Left renal cortex interstitium (tissue), 4 donors: ENCODE data around the gene PCSK1. TPM values are rescaled to one million over a fixed set of nuclear protein-coding genes. Genes with fewer than 3 reads are reported as not detected.
"Not testable (repeated sequence)": the region's sequence is repeated elsewhere in the genome, so short reads cannot be mapped to it uniquely, and the experiment has no call there.

Experiments
- DNase-seq, 4 donors: peaks; one replicate each; pipeline ENCODE4 v3.0.0-alpha.2; 2013; ENCODE audit warnings: low read depth in 4 of 4, low spot score in 2 of 4, missing footprints in 1 of 4
- polyA plus RNA-seq, 4 donors: library from polyadenylated mRNA; unstranded; fragments of 120-200 nt; gene quantifications; one replicate each; pipeline ENCODE4 v1.2.1, GENCODE V29; 2013; ENCODE audit not compliant: insufficient read length in 4 of 4

The PCSK1 gene
- polyA plus RNA-seq, 4 donors, result 0.16 to 0.22 (median 0.18) TPM

DNA sequence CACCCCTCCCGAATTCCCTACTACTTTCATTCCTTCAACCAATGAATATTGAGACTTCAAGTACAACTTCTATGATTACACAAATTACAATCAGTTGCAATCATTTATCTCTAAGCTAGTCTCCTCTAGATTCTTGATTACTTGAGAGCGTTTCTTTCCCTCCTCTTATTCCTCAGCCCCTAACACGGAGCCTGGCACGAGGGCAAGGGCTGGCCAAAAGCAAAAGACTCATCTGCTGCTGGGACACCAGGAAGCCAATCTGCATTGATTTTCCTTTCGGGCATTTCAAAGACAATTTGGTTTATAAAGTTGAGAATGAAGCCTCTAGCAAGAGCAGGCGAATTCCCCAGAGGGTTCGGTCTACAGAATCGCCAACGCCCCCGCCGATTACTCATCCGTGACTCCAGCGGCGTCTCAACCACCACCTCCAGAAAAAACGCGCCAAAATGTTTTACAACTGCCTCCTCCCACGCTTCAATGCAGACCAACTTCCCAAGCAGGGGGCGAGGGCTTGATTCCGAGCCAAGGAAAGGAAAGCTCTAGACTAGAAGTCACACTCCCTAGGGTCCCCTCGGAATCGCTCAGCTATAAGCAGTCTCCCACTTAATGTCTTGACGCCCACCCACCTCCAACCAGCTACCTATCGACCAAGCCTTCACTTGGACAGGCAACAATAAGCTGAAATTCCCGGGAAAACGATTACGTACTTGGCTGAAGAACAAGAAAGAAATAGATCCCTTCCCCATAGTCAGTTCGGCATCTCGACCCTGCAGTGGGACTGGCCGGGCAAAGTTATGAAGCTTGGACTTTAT, 1.5 kb downstream of the PCSK1 start:
- DNase-seq, result no peak

DNA sequence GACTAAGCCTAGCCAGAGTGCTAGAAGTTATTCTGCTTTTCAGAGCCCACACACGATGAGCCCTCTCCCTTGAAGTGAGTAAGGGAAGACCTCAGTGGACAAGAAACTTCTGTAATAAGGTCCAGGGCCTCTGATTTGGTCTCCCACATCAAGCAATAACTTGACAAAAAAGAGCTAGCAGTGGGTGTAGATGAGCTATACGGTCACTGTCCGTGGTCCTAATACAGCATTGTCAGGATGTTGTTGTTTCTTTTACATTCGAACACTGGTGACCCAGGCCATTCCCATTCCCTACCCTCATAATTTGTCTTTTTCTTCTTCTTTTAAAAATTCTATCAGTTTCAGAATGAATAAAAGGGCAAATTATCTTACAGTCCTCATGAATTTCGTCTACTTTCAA, 5.2 kb downstream of the PCSK1 start:
- peak in 1 of 4 donors; percentile 9 for DNase-seq

GRCh38 chr5:96426831-96427230, 6.2 kb downstream of the PCSK1 start:
- no peak for DNase-seq

- no peak for DNase-seq
These were observed 7.6 kb downstream of the PCSK1 start for GRCh38 chr5:96425443-96425842.

- DNase-seq, result no peak
These were observed 17.2 kb downstream of the PCSK1 start for GRCh38 chr5:96415897-96416296.

- no peak for DNase-seq
These were observed 20.1 kb downstream of the PCSK1 start for GRCh38 chr5:96412868-96413449.

GRCh38 chr5:96410013-96410412, 23.0 kb downstream of the PCSK1 start:
- DNase-seq, result no peak

- no peak for DNase-seq
These were observed 24.1 kb downstream of the PCSK1 start for GRCh38 chr5:96408841-96409538.

DNA sequence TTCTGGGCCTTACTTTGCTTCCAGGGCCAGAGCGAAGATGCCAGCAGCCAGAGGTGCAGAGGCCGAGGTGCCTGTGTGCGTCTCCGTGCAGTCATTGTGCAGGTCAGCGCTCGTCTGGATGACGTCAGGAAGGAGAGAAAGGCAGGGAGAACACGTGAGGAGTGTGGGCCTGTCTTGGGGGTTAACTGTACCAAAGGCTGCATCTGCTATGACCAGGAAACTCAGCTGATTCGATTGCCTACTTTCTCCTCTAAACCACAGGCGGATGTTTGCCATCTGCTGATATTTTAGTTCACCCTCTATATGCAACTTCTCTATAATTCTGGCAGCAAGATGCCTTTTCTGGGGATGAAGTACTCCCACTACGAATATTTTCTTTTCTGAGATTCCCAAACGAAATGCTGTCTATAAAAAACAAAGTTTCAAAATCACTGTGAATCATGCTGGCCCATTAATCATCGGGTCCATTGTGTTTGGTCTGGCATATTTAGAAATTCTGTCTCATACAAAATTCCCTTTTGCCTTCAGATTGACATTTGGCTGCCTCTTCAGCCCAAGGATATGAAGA, 24.8 kb downstream of the PCSK1 start:
- no peak for DNase-seq

- no peak for DNase-seq
These were observed 25.6 kb downstream of the PCSK1 start for GRCh38 chr5:96407436-96407835.

GRCh38 chr5:96404191-96404867, 28.7 kb downstream of the PCSK1 start:
- DNase-seq, result no peak

- DNase-seq, result no peak
These were observed 30.5 kb downstream of the PCSK1 start for GRCh38 chr5:96402500-96402899.

GRCh38 chr5:96396878-96397277, 36.2 kb downstream of the PCSK1 start:
- no peak for DNase-seq

DNA sequence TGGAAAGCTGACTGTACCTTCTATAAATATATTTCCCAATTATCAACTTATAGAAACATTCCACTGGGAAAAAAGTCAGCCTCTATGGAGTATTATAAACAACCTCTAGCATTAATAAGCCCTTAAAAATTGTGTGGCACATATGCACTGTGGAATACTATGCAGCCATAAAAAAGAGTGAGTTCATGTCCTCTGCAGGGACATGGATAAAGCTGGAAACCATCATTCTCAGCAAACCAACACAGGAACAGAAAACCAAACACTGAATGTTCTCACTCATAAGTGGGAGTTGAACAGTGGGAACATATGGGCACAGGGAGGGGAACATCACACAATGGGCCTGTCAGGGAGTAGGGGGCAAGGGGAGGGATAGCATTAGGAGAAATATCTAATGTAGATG, 37.8 kb downstream of the PCSK1 start:
- not testable (repeated sequence) for DNase-seq

DNA sequence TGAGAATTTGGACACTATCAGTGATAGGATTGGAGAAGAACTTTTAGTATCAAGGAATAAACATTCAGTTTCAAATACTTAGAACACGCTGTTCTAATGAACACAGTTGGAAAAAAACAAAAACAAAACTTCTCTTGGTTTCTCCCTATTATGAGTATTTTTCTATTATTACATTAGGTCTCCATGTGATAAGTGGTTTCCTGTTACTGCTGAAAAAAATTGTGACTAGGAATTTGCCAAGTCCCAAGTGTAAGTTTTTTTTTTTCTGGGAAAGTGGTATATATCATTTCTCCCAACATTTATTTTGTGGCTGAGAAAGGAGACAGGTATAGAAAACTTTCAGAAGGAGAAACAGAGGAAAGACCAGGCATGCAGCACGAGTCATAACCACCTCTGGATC, 41.1 kb downstream of the PCSK1 start:
- no peak for DNase-seq

DNA sequence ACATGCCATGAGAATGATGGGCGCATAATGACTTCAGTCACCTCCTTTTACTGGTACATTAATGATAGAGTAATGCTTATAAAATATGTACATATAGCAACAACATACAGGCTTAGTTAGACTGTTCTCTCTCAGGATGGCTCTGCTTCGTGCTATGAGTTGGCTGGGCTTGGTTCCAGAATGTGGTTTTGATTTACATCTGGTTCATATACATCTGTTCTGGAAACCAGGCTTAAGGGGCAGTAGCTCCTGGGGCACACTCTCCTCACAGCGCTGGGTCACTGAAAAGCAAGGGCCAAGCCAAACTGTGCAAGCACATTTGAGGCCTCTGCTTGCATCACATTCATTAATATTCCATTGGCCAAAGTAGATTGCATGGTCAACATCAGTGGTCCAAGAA, 44.9 kb downstream of the PCSK1 start:
- no peak for DNase-seq

GRCh38 chr5:96387616-96388015, 45.4 kb downstream of the PCSK1 start:
- DNase-seq, result no peak

DNA sequence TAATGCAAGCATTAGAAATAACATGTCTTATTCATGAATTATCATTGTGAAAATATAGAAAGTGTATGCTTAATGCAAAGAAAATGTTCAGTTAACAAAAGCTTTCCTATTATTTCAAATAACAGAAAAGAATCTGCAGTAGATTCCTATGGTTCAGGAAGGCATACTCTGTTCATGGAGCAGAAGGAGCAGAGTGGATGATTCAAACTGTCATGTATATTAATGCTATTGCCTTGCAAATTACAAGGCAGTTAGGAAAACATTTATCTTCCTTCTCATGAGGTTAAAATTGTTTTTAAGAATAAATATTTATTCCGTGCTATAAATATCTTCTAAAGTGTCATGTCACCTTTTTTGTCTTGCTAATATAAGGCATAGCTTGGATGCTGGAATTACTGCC, 47.5 kb downstream of the PCSK1 start:
- no peak for DNase-seq

- DNase-seq, result no peak
These were observed 48.7 kb downstream of the PCSK1 start for GRCh38 chr5:96384353-96384752.

GRCh38 chr5:96381526-96381925, 51.5 kb downstream of the PCSK1 start:
- DNase-seq, result no peak

DNA sequence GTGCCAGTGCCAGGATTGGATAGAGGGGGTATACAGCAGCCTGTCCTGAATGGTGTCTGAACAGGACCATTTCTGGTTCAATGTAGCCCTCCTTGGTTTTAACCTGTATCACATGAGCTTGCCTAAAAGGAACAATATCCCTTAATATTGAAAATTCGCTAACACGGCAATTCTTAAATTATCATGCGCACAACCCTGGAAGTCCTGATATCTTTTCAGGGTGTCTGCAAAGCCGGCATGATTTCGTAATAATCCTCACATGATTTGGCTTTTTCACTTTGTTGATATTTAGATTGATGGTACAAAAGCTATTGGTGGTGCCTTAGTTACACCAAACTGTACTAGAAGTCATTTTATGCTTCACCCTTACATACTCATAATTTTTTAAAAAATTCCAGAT, 53.2 kb downstream of the PCSK1 start:
- DNase-seq, result no peak
